GM18870 (cell line): ENCODE results near the gene HDAC6.
"Not testable (repeated sequence)": the region's sequence is repeated elsewhere in the genome, so short reads cannot be mapped to it uniquely, and the experiment has no call there.

Experiments used
- ATAC-seq: cut with Tn5 transposase; IDR thresholded peaks from one replicate; pipeline ENCODE4 v1.9.1; 2021; ENCODE audit warnings: moderate library complexity; ENCODE audit not compliant: unreplicated experiment

Gene HDAC6

DNA sequence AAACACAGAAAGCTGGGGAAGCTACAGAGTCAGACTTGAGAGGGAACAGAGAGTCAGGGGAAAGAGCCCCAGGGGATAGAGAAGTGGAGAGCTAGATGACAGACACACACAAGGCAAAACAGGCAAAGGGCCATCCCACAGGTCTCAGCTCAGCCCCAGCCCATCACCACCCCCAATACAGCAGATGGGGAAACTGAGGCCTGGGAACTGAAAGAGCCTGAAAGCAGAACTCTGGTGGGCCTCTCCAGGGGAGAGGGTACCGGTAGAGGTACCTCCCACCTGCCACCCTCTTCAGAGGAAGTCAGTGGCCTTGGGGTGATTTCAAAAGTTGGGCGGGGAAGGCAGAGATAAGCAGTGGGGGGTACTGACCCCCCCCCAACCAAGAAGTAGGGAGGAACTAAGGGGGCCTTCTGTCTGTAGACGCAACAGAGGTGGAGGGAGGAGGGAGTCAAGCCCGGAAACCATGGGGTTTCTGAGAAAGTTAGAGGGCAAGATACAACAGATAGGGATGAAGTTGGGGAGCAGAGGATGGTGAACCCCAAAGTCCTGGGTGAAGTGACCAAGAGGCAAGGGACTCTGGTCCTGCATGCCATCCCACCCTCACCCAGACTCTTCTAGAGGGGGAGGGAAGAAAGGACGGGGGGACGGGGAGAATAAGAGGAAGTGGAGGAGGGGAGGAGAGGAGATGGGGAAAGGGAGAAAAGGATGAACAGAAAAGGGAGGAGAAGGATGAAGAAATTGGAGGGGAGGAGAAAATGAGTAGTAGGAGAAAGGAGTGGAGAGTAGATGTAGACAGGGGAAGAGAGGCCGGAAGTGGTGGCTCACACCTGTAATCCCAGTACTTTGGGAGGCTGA is 12.3 kb upstream of the HDAC6 start:
- no peak for ATAC-seq

DNA sequence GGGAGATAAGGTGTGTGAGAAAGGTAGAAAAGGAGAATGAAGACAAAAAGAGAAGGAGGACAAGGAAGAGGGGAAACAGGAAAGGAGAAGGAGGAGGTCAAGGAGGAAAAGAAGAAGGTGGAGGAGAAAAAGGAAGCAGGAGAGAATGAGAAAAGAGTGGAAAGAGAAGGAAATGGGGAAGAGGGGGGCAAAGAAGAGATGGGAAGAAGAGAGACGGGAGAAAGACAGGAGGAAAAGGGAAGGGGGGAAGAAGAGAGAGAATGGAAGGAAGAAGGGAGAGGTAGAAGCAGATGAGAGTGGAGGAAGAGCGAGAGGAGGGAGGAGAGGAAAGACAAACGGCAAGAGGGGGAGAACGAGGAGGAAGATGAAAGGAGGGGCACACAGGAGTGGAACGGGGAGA is 11.4 kb upstream of the HDAC6 start:
- no peak for ATAC-seq

DNA sequence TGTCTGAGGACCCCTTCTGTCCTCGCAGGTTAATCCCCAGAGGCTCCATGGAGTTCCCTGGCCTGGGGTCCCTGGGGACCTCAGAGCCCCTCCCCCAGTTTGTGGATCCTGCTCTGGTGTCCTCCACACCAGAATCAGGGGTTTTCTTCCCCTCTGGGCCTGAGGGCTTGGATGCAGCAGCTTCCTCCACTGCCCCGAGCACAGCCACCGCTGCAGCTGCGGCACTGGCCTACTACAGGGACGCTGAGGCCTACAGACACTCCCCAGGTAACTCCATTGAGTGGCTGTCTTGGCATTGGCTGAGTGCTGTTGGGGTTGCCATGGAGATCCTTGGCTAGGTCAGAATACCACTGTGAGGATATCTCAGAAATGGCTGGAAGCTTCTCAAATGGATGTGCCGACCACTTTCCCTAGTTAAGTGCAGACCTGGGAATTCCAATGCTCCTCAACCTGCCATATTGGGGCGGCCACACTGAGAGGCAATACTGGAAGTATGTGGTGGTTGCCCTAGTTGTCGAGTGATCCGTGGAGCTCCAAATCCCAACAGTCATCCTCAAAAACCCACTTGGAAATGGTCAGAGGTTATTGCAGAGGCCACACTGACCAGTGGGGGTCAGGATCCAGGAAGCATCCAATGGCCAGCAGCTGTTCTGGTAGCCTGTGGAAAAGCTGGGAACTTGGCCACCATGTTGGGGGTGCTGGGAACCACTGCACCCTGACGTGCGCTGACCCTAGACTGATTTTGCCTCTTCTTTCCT is 10.6 kb upstream of the HDAC6 start:
- ATAC-seq: no peak

DNA sequence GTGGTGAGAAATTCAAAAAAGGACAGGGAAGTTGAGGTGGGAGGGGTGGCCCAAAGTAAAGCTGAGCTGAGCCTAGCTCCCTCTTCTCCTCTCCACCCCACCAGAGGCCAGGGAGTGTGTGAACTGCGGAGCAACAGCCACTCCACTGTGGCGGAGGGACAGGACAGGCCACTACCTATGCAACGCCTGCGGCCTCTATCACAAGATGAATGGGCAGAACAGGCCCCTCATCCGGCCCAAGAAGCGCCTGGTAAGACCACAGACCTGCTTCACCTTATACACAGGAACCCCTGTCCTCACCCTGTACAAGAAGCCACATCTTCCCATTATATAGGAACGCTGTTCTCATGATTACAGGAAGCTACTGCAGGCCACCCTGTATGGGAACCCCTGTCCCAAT is 9.6 kb upstream of the HDAC6 start:
- no peak for ATAC-seq

DNA sequence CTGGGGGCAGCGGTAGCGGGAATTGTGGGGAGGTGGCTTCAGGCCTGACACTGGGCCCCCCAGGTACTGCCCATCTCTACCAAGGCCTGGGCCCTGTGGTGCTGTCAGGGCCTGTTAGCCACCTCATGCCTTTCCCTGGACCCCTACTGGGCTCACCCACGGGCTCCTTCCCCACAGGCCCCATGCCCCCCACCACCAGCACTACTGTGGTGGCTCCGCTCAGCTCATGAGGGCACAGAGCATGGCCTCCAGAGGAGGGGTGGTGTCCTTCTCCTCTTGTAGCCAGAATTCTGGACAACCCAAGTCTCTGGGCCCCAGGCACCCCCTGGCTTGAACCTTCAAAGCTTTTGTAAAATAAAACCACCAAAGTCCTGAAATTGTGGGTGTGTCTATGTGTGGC is 7.9 kb upstream of the HDAC6 start:
- no peak for ATAC-seq

DNA sequence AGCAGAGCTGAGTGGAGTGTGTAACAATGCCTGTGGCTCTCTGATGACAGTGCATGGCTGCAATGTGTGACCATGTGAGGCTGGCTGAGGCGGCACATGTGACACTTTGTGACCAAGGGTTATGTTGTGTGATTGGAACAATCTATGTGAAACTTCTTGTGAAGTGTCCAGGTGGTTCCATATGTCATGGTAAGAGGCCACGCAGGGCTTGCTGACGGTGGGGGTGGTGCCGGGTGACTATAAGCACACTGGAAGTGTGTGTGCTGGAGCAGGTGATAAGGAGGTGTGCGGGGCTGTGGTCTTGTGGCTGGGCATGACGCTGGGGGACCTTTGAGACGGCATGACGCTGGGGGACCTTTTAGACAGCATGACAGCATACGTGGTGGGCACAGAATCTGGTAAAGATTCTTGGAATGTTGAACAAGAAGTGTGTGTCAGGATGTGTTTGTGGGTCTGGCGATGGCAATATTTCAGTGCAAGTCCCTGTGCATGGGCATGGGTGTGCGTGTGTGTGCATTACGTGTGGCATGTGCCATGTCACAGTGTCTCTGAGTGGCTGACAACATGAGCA is 7.4 kb upstream of the HDAC6 start:
- ATAC-seq: no peak

DNA sequence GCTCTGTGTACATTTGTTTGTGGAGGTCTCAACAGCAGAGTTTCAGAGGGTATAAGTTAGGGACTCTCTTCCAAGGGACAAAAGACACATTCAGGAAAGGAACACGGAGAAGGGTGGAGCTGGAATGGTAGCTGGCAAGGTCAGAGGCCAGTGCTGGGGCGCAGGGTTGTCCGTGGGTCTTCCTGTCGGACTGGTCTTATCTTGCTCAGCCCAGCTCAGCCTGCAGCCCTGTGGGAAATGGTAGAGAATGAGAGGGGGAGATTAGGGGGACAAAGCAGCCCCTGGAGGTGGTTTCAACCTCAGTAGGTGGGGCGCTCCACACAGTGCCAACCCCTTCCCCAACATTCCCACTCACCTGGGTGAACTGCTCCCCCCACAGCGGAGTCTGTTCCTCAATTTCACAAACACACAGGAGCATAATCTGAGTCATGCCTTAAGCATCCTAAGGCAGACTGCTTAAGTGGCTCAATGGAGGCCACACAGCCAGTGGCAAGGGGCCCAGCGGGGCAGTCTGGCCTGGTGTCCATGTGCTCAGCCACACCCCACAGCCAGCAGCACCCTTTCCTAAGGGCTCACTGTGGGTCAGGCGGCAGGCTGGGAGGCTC is 6.9 kb upstream of the HDAC6 start:
- no peak for ATAC-seq

DNA sequence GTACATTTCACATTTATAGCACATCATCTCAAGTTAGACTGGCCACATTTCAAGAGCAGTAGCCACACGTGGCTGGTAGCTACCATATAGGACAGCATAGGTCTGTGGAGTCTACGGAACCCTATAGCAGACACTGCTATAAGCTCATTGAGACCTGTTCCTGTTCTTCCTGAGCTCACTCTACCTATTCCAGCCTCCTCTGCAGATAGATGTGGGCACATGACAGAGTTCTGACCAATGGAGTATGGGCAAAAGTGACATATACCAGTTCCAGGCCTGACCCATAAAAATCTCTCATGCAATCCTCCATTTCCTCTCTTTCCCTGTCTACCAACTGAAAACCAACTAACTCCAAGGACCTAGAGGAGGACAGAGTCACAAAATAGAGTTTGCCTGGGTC is 3.5 kb upstream of the HDAC6 start:
- no peak for ATAC-seq

DNA sequence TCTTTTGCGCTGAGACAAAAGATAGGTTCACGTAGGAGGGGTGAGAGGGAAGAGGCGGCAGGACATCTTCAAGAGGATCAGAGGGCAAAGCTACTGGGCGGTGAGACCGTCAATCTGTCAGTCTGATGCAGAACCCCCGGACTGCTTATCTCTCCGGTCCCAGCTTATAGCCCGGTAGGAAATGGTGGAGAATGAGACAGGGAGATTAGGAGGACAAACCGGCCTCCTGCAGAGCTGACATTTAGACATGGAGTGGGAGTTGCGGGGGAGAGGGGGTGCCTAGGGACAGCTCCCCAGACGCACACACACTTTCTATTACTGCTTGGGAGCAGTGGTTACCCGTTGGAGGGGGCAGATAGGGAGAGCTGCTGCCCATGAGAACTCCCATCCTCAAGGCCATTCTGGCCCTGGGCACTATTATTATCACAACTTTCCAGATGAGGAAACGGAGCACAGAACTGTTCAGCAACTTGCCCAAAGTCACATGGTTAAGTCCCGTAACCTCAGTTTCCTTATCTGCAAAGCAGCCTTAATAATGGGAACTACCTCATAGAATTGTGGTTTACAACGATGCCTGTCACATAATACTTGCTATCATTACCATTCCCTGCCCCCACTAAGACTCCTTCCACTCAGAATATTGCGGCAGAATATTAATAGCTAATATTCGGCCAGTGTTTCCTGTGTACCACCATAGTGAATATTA is 1.1 kb upstream of the HDAC6 start:
- ATAC-seq: no peak

DNA sequence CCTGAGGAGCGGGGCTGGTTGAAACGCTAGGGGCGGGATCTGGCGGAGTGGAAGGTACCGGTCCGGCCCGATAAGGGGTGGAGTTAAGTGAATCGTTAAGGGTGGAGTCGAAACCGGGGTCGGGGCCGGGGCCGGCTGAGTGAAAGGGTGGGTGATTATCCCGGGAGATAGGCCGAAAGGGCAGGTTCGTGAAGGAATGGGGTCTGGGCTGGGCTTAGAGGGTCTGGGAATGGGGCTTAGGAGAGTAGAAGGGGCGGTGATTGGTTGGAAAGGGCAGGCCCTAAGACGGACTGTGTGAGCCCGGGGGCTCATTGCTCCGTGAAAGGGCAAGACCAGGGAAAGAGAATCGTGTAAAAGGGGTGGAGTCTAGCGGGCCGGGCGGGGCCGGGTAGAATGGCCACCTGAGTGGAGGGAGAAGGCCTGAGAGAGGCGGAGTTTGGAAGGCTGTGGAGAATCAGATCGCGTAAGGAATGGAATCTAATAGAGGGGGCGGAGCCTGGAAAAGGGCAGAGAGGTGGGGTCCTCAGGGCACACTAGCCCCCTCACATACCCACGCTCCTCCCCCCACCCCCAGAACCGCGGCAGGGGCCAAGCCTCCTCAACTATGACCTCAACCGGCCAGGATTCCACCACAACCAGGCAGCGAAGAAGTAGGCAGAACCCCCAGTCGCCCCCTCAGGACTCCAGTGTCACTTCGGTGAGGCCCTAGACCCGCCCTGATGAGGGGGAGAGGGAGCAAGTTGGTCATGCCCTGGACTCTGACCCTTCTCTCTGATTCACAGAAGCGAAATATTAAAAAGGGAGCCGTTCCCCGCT is 430 bp downstream of the HDAC6 start:
- ATAC-seq: peak; percentile 32

DNA sequence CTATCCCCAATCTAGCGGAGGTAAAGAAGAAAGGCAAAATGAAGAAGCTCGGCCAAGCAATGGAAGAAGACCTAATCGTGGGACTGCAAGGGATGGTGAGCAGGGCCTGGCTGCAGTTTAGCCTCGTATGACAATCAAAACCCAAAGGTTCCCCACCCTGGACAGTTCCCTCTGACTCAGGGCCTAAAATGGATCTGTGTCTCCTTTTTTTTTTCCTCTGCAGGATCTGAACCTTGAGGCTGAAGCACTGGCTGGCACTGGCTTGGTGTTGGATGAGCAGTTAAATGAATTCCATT is 986 bp downstream of the HDAC6 start:
- ATAC-seq: no peak

DNA sequence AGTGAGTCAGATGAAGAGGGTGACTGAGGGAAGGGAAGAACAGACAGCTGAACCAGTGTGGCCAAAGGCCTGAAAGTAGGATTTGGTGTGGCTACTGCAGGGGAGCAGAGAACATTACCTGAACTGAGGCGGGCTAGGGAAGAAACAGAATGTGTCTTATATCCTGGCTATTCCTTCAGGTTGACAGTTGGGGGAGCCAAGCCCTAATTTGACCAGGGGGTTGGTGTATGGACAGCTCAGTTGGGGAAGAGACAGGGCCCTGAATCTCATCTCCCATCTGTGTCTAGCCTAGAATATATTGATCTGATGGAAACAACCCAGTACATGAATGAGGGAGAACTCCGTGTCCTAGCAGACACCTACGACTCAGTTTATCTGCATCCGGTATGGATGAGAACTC is 4.2 kb downstream of the HDAC6 start:
- ATAC-seq: no peak

DNA sequence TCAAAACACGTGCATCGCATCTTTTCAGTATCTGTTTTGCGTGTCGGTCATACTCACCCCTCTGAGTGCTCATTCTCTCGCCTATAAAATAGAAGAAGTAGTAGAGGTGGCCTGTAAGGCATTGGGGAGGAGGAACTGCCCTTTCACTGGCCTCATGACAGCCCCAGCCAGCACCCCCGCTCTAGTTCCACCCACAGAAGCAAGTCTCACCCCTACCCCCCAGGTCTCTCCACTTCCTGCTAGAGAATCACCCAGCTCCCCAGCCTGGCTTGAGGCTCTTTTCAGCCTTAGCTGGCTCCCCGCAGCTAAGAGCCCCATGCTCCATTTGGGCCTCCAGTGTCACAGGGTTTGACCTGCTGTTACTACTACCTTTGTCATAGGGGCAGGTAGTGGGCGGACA is 11.8 kb downstream of the HDAC6 start:
- no peak for ATAC-seq

DNA sequence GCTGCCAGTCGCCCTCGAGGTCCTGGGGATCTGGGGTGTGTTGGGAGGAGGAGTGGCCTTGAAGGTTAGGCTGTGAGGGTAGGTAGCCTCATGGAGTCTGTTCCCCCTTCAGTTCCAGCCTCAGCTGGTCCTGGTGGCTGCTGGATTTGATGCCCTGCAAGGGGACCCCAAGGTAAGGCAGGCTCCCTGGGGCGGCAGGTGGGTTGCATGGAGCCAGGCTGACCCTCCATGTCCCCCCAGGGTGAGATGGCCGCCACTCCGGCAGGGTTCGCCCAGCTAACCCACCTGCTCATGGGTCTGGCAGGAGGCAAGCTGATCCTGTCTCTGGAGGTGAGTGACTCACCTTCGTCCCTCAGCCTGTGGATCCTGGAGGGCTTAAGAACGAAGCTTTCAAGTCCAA is 12.9 kb downstream of the HDAC6 start:
- no peak for ATAC-seq

DNA sequence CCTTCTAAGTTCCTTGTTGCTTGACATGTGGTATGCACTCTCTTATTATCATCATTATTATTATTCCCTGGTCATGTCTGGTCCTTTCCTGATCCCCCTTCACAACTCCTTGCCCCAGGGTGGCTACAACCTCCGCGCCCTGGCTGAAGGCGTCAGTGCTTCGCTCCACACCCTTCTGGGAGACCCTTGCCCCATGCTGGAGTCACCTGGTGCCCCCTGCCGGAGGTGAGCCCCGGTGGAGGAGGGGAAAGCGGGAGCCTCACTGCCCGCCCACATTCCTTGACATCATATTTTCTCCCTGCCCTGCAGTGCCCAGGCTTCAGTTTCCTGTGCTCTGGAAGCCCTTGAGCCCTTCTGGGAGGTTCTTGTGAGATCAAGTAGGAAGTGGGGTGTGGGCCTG is 13.4 kb downstream of the HDAC6 start:
- ATAC-seq: no peak

DNA sequence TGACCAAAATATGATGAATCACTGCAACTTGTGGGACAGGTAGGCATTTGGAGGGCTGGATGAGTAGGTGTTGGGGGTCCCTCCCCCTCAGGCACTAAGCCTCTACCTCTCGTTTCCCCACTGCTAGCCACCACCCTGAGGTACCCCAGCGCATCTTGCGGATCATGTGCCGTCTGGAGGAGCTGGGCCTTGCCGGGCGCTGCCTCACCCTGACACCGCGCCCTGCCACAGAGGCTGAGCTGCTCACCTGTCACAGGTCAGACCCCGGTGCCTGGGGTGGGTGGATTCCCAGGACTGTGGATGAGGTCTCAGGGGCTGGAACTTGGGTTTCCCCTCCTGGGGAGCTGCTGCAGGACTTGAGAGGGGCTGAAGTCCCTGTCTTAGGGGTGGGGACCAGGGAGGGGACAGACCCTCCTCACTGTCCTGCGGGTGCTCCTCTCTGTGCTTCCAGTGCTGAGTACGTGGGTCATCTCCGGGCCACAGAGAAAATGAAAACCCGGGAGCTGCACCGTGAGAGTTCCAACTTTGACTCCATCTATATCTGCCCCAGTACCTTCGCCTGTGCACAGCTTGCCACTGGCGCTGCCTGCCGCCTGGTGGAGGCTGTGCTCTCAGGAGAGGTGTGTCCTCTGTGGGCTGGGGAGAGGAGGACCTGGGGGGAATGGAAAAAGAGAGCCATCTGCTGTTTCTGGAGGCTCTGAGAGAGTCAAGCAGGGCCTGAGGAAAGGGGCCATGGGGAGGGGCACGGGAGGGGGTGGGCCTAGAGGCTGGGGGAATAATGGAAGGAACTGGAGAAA is 14.3 kb downstream of the HDAC6 start:
- ATAC-seq: no peak

DNA sequence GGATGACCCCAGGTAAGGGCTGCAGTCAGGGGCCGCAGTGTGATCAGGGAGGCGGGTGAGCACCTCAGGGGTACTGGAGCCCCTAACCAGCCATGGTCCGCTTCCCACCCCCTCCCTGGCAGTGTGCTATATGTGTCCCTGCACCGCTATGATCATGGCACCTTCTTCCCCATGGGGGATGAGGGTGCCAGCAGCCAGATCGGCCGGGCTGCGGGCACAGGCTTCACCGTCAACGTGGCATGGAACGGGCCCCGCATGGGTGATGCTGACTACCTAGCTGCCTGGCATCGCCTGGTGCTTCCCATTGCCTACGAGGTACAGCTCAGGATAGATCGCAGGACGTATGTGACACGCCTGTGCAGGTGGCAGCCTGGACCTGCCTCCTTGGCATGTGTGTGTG is 16.2 kb downstream of the HDAC6 start:
- no peak for ATAC-seq

DNA sequence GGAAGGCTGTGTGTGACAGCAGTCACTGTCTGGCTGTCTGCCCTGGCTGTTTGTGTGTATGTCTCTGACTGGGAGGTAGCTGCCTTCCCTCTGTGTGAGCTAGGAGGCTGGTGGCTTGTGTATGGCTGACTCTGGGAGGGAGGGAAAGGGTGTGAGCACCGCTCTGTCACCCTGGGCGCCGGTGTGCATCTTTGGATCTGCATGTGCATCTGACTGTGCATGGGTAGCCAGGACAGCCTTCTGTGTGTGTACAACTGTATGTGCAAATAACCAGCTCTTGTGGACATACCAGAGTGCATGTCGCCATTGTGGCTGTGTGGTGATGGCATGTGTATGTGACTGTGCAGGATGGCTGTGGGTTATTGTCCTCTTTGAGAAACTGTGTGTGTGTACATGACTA is 17.0 kb downstream of the HDAC6 start:
- ATAC-seq: no peak

DNA sequence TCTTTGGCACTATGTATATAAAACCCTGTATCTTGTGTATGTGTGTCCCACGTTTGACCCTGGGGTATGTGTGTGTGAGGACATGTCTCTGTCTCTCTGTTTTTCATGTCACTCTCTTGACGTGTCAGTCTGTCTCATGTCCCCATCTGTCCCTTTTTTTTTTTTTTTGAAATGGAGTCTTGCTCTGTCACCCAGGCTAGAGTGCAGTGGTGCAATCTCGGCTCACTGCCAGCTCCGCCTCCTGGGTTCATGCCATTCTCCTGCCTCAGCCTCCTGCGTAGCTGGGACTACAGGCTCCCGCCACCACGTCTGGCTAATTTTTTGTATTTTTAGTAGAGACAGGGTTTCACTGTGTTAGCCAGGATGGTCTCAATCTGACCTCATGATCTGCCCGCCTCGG is 17.5 kb downstream of the HDAC6 start:
- not testable (repeated sequence) for ATAC-seq

DNA sequence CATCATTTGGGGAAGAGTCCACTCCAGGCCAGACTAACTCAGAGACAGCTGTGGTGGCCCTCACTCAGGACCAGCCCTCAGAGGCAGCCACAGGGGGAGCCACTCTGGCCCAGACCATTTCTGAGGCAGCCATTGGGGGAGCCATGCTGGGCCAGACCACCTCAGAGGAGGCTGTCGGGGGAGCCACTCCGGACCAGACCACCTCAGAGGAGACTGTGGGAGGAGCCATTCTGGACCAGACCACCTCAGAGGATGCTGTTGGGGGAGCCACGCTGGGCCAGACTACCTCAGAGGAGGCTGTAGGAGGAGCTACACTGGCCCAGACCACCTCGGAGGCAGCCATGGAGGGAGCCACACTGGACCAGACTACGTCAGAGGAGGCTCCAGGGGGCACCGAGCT is 21.2 kb downstream of the HDAC6 start:
- ATAC-seq: no peak
